ENCODE results near the gene ABCF2.

Gene ABCF2

DNA sequence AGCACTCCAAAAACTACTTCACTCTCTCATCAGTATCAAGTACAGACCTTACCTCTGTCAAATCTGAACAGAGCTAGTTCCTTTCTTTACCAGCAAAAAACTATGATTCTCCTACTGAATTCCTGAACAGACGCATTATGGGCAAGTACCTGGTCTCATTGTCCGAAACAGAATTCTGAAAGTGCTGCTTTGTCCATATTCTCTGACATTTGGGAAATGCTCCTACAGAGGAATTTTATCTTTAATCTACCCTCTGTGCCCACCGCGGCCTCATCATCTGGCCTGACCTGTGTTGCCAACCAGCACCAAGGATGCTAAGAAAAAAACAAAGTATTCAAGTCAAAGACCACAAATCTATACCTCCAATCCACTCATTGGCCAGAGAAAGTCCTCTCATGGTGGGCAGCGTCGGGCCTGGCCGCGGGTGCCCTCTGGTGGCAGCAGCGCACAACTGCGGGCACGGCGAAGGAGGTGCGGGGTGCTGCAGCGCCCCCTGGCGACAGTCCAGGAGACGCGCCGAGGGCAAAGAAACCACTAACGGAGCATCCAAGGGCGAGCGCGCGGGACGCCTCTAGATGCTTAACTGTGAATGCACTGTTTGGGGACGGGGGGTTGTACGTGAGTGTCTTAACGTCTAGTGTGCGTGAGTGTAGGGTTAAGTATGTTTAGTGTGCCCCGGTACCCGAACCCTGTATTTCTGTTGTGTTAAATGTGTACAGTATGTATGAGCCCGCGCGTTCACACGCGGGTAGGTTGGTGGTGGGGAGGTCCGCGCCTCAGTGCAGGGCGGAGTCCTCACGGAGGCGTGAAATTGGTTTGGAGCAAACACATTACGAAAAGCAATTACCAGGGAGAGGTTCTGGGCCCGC, 54.5 kb downstream of the ABCF2 start:
- peak; percentile 66 for DNase-seq

DNA sequence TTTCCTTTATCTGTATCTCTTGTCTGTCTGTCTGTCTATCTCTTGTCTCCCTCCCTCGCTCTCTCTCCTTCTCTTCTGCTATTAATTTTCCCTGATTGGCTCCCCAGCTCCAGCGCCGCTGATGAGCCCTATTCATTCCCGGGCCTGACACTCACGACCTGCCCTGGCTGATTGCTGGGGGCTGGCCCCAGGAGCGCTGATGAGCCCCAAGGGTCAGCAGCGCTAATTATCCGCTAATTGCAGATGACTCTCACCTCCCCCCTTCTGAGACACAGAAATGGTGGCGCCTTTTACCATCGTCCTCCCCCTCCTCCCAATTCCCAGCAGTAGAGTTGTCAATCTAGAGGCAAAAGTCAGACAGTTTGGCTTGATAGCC, 58.2 kb downstream of the ABCF2 start:
- no peak for DNase-seq

DNA sequence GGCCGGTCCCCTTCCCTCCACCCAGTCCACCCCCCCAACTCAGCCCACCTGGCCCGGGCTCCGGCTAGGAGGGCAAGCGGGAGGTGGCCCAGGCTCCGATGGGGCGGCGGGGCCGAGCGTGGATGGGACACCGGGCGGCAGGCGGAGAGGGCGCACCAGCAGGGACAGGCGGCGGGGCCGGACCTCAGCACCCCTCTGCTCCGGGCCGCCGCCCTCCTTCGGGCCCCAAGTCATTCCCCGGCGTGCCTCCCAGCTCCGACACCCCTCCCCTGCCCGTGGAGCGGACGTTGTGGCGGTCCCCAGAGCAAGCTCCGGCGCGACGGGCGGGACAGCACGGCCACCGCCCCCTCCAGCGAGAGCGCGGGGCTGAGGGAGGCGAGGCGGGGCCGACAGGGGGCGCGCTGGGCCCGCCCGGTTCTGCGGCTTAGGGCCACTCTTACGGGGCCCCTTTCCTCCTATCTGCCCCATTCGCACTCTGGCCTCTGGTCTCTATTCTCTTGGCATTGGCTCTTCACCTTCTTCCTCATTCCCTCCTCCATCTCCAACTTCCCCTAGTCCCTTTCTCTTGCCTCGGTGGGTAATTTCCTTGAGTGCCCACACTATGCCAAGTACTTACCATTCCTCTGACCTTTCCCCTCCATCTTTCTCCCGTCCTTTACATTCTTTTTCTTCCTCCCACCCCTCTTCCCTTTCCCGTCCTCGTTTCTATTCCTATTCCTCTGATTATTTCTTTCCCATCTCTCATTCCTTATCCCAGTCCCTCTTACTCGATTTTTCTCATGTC, 58.8 kb downstream of the ABCF2 start:
- DNase-seq, result no peak

DNA sequence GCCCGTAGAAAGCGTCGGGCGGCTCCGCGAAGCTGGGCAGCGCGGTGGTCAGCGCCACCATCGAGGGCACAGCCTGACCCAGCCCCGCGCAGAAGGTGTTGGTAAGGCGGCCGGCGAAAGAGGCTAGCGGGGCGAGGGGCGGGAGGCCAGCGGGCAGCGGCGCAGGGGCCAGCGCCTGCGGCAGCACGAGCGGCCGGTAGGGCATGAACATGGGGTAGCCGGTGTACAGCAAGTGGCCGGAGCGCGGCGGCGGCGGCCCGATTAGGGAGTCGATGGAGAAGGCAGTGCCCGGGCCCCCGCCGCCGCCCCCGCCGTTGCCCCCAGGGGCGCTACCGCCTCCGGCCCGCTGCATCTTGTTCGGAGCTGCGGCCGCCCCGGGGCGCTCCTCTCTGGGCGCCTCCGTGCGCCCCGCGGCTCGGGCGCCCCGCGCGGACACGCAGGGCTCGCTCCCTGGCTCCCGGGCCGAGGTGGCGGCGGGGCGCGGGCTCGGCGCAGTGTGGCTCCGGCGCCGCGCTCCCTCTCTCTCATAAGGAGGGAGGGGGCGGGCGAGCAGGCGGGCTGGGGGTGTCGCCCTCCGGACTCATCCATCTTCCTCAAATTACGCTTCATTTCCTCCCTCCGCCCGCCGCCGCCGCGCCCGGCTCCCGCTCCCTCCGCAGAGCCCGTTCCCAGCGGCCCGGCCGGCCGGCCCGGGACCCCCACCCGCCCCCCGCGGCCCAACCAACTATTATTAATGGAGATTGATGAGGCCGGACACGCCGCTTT, 59.6 kb downstream of the ABCF2 start, which contains the start of gene GBX1:
TSS of gene GBX1 (minus strand) at position 498 of the 765 bp plus-strand sequence. CDS start at position 352, 146 bp downstream.
- no peak for DNase-seq

DNA sequence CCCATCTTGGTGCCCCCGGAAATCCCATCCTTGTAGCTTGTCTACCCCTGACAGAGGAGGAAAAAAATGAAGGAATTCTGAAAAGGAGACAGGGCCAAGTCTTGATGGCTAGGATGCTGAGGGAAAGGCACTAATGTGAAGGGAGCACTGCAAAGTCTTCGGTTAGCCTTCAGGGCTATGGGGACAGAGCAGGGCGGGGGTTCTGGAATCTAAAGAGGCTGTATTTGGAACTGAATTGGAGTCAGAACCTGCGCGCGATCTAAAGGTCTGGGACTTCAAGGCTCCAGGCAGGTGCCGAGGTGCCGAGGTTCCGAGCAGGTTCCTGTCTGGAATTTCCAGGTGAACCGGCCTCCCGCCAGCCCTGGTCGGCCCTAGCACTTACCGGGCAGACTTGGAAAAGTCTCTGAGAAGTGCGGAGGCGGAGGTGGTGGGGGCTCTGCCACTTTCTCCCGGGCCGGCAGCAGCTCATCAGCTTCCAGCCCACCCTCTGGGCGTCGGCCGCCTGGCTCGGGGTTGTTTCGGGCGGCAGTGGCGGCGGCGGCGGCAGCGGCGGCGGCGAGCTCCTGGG, 60.3 kb downstream of the ABCF2 start:
- no peak for DNase-seq

Measured in fibroblast of skin of scalp (primary cell).